Tibial nerve (tissue), 3 donors: ENCODE results near the gene ELOVL7.

Source experiments
- EP300 ChIP-seq, 2 donors: sonication (generic); formaldehyde crosslinking; IDR thresholded peaks; one replicate each; pipeline ENCODE4 v1.6.1; 2017; ENCODE audit warnings: antibody characterized with exemption in 2 of 2, mild to moderate bottlenecking in 1 of 2
- POLR2A ChIP-seq, 2 donors: fragments of 450-650 bp; IDR thresholded peaks; one replicate each; pipeline ENCODE4 v1.6.1; 2017; ENCODE audit warnings: antibody characterized with exemption in 2 of 2, mild to moderate bottlenecking in 2 of 2, moderate library complexity in 2 of 2

DNA sequence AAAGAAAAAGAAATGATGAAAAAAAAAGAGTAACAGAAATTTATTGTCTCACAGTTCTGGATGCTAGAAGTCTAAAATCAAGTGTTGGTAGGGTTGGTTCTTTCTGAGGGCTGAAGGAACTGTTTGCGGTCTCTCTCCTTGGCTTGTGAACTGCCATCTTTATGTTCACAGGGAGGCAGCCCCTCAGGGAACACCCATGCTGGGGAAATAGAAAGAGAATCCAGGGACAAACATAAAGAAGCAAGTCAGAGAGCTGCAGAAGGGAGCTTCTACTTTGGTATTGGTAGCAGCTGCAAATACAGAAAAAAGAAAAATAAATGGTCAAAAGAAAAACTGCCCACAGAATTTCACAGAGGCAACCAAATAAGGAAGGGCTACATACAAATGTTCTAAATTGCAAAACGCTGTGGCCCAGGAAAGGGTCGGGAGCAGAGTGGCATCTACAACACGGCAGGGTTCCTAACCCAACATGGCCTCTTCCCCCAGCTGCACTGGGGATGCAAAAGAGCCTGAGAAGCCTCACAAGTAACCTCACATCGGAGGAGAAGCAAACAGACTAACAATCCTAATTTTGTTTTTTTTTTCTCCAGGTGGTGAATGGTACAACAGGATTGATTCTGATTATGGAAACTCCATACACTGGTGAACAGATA is 37.4 kb downstream of the ELOVL7 start:
- TF ChIP-seq EP300 (IDR thresholded peaks at IDR 0.05) (no peak), POLR2A (IDR thresholded peaks at IDR 0.05) (no peak)
